K562 (cell line): Measurements from ENCODE around the gene DAD1. TPM values are rescaled to one million over a fixed set of nuclear protein-coding genes. Genes with fewer than 3 reads are reported as not detected.

Experiments used
- ATAC-seq: fragments of 200-7000 bp; cut with Tn5 transposase; 3 replicates; pipeline ENCODE4 v1.9.1; 2020; ENCODE audit warnings: moderate library complexity
- BruUV-seq: library from RNA; stranded (reverse); fragments of 400-500 nt; replicated peaks from 2 replicates; lab custom pipeline; 2021; lab: Mats Ljungman, UMichigan
- CTCF ChIA-PET: fragments of 300-600 bp; formaldehyde crosslinking; extraction: SDS; loops from one replicate; lab custom pipeline; 2021; ENCODE audit warnings: low intra/inter-chr PET ratio; lab: Yijun Ruan, JAX
- POLR2A ChIA-PET: fragments of 300-600, 350-650 bp; sonication (Branson Sonifier 250); formaldehyde crosslinking; extraction: SDS; loops from one replicate; lab custom pipeline; 2021; ENCODE audit warnings: antibody characterized with exemption, inconsistent platforms; lab: Yijun Ruan, JAX
- DNase-seq, 4 experiments: peaks; one replicate each; pipeline versions ENCODE4 v3.0.0 to v3.0.0-alpha.2; 2011 to 2018; ENCODE audit warnings: low spot score in 3 of 4, mixed read lengths in 3 of 4; ENCODE audit errors: extremely low read depth in 1 of 4
- FAIRE-seq: peaks from 2 replicates; lab custom pipeline; 2011; peaks lifted over from hg19 to GRCh38; lab: Jason Lieb, UNC
- H2AFZ ChIP-seq: 2 replicates; pipeline ENCODE4 v1.6.0; 2011; ENCODE audit warnings: low read depth, low read length, control low read depth, inconsistent platforms
- H3K27ac ChIP-seq: fragments of 200-600 bp; 3 replicates; pipeline ENCODE4 v1.8.0; 2011; ENCODE audit warnings: low read depth, mild to moderate bottlenecking, control low read depth, inconsistent platforms, low read length, moderate library complexity, mixed read lengths; ENCODE audit errors: extremely low read depth
- H3K27me3 ChIP-seq, 2 experiments: fragments of 300-600 bp in 1 of 2; 2 replicates in 1 of 2; 3 replicates in 1 of 2; pipeline versions ENCODE4 v1.6.0 to v1.8.0; 2011; ENCODE audit warnings: inconsistent platforms in 2 of 2, low read length in 2 of 2, mild to moderate bottlenecking in 1 of 2, mixed read lengths in 1 of 2, moderate library complexity in 1 of 2; ENCODE audit not compliant: control insufficient read depth in 2 of 2, insufficient read depth in 2 of 2
- H3K36me3 ChIP-seq: fragments of 300-600 bp; 3 replicates; pipeline ENCODE4 v1.8.0; 2011; ENCODE audit warnings: mild to moderate bottlenecking, low read length, inconsistent platforms; ENCODE audit not compliant: control insufficient read depth, insufficient read depth
- H3K4me1 ChIP-seq, 2 experiments: fragments of 200-600 bp in 1 of 2; replicated peaks in 1 of 2; 2 replicates in 1 of 2; 3 replicates in 1 of 2; pipeline versions ENCODE4 v1.5.1 to v1.8.0; 2011; ENCODE audit warnings: inconsistent platforms in 2 of 2, low read length in 2 of 2, mild to moderate bottlenecking in 1 of 2, mixed read lengths in 1 of 2, moderate library complexity in 1 of 2; ENCODE audit not compliant: control insufficient read depth in 2 of 2, insufficient read depth in 2 of 2
- H3K4me2 ChIP-seq: 2 replicates; pipeline ENCODE4 v1.6.1; 2011; ENCODE audit warnings: low read length, control low read depth, inconsistent platforms, mixed read lengths; ENCODE audit not compliant: insufficient read depth
- H3K4me3 ChIP-seq: fragments of 200-600 bp; sonication (generic), shearing (Covaris generic); 2 replicates; pipeline ENCODE4 v1.5.1; 2016; ENCODE audit warnings: control low read depth, inconsistent platforms
- H3K79me2 ChIP-seq: fragments of 200-600 bp; 3 replicates; pipeline ENCODE4 v1.8.0; 2011; ENCODE audit warnings: low read length, inconsistent platforms; ENCODE audit not compliant: control insufficient read depth, insufficient read depth
- H3K9ac ChIP-seq, 2 experiments: 2 replicates each; pipeline versions ENCODE4 v1.6.0 to v1.6.1; 2011; ENCODE audit warnings: low read depth in 2 of 2, low read length in 2 of 2, control low read depth in 1 of 2, inconsistent platforms in 1 of 2, mild to moderate bottlenecking in 1 of 2, mixed read lengths in 1 of 2; ENCODE audit not compliant: insufficient read depth in 1 of 2
- H3K9me1 ChIP-seq: one replicate; pipeline ENCODE4 v1.6.0; 2011; ENCODE audit warnings: inconsistent platforms, mild to moderate bottlenecking, low read length, moderate library complexity; ENCODE audit not compliant: control insufficient read depth, insufficient read depth
- H3K9me3 ChIP-seq: replicated peaks from 2 replicates; pipeline ENCODE4 v1.5.1; 2011; ENCODE audit warnings: low read depth, low read length, inconsistent platforms; ENCODE audit not compliant: control insufficient read depth, insufficient read depth
- H4K20me1 ChIP-seq: replicated peaks from 2 replicates; pipeline ENCODE4 v1.6.1; 2011; ENCODE audit warnings: low read length, inconsistent platforms, mixed read lengths; ENCODE audit not compliant: control insufficient read depth, insufficient read depth
- BCOR ChIP-seq: fragments of 450-650 bp; IDR thresholded peaks from 2 replicates; pipeline ENCODE4 v1.6.1; 2016
- CBFA2T2 ChIP-seq: fragments of 450-650 bp; conservative IDR thresholded peaks from 2 replicates; pipeline ENCODE4 v1.6.1; 2017; ENCODE audit warnings: mild to moderate bottlenecking
- CHD4 ChIP-seq: fragments of 200-600 bp; sonication (generic); IDR thresholded peaks from 3 replicates; pipeline ENCODE4 v1.6.1; 2012; ENCODE audit warnings: low read depth, mild to moderate bottlenecking, mixed read lengths, low read length, inconsistent platforms; ENCODE audit not compliant: insufficient read depth, insufficient replicate concordance, poor library complexity, severe bottlenecking
- EP400 ChIP-seq: fragments of 450-650 bp; IDR thresholded peaks from 2 replicates; pipeline ENCODE4 v1.6.1; 2017; ENCODE audit warnings: antibody characterized with exemption, mild to moderate bottlenecking, moderate library complexity
- HDAC1 ChIP-seq, 2 experiments: fragments of 450-650 bp; IDR thresholded peaks; 2 replicates each; pipeline ENCODE4 v1.6.1; 2016 to 2017; ENCODE audit warnings: inconsistent platforms in 1 of 2, mild to moderate bottlenecking in 1 of 2, moderate library complexity in 1 of 2
- KDM4B ChIP-seq, 2 experiments: fragments of 450-650 bp in 1 of 2; sonication (generic) in 1 of 2; IDR thresholded peaks; 2 replicates each; pipeline ENCODE4 v1.6.1; 2016 to 2017; ENCODE audit warnings: borderline replicate concordance in 2 of 2, antibody characterized with exemption in 1 of 2, low read depth in 1 of 2, mild to moderate bottlenecking in 1 of 2
- POLR2G ChIP-seq: fragments of 200-400 bp; formaldehyde crosslinking; IDR thresholded peaks from 2 replicates; pipeline ENCODE4 v1.6.1; 2017; ENCODE audit warnings: low read depth, mild to moderate bottlenecking, antibody characterized with exemption, low read length, moderate library complexity
- RBM15 ChIP-seq: fragments of 200-400 bp; formaldehyde crosslinking; IDR thresholded peaks from 2 replicates; pipeline ENCODE4 v1.6.1; 2018; ENCODE audit warnings: mild to moderate bottlenecking, low read length, moderate library complexity; ENCODE audit not compliant: insufficient read depth
- STAT5B ChIP-seq: fragments of 250-450 bp; sonication (Bioruptor Pico); IDR thresholded peaks from 2 replicates; pipeline ENCODE4 v1.8.0; 2021; ENCODE audit warnings: mild to moderate bottlenecking, inconsistent platforms
- TFAM ChIP-seq: fragments of 250-450 bp; sonication (Bioruptor Pico); conservative IDR thresholded peaks from 2 replicates; pipeline ENCODE4 v1.5.0; 2021; ENCODE audit warnings: mild to moderate bottlenecking, moderate library complexity
- WHSC1 ChIP-seq: IDR thresholded peaks from one replicate; pipeline ENCODE4 v1.6.1; 2012; ENCODE audit warnings: low read length, control low read depth, inconsistent platforms
- ZNF12 ChIP-seq: sonication (generic); formaldehyde crosslinking; IDR thresholded peaks from 2 replicates; pipeline ENCODE4 v1.4.0; 2020; ENCODE audit warnings: mild to moderate bottlenecking, missing genetic modification reagents
- ZNF583 ChIP-seq: fragments of 250-450 bp; sonication (Bioruptor Pico); IDR thresholded peaks from 2 replicates; pipeline ENCODE4 v1.4.0; 2020
- WGBS: fragments of 100-300 bp; shearing (Covaris generic); methylation state at CpG from one replicate; pipeline ENCODE4 v1.1.6; 2016; ENCODE audit warnings: low coverage, mixed read lengths; ENCODE audit not compliant: insufficient coverage; ENCODE audit errors: missing lambda C conversion rate; 5-methylcytosine and 5-hydroxymethylcytosine counted together
- in situ Hi-C: fragments of 300-500 bp; cut with MboI; formaldehyde crosslinking; loops from 4 replicates; pipeline ENCODE4 v1.15.0; 2018; ENCODE audit warnings: inconsistent platforms, mixed read lengths
- intact Hi-C: fragments of 100-400 bp; cut with micrococcal nuclease; formaldehyde crosslinking; loops from 2 replicates; pipeline ENCODE4 v1.14.2; 2022
- polyA plus RNA-seq, 8 experiments: library from polyadenylated mRNA; depleted of rRNA in 4 of 8; stranded (reverse) in 5 of 8; unstranded in 3 of 8; fragments of >200 nt; fragmentation: Nextera tagmentation in 2 of 8; fragmentation: Illumina TruSeq in 1 of 8; extraction: Ambion mirVana in 2 of 8; extraction: Trizol in 1 of 8; gene quantifications; 2 replicates each; pipeline versions ENCODE4 v1.2.1 to v1.2.3, GENCODE V29; 2011 to 2014; ENCODE audit warnings: inconsistent platforms in 1 of 8, missing spikeins in 1 of 8
- total RNA-seq, 7 experiments: library from RNA; depleted of rRNA in 6 of 7; stranded (reverse); fragments of >200 nt in 6 of 7; fragmentation: Illumina TruSeq in 2 of 7; extraction: Trizol in 2 of 7; gene quantifications; 2 replicates each; pipeline versions ENCODE4 v1.2.1 to v1.2.3, GENCODE V29; 2011 to 2021; ENCODE audit warnings: low replicate concordance in 1 of 7
- TF ChIP-seq, protein P1 (sequence below), 3 experiments: fragments of 200-800 bp in 1 of 3; sonication (Bioruptor generic) in 1 of 3; sonication (generic) in 1 of 3; formaldehyde crosslinking in 1 of 3; IDR thresholded peaks; 2 replicates each; pipeline versions ENCODE4 v1.6.1 to v1.8.0; 2016 to 2022; ENCODE audit warnings: mild to moderate bottlenecking in 2 of 3, missing compliant biosample characterization in 2 of 3, missing genetic modification characterization in 2 of 3, missing genetic modification reagents in 1 of 3
- TF ChIP-seq, protein P2 (sequence below): sonication (generic); formaldehyde crosslinking; IDR thresholded peaks from 2 replicates; pipeline ENCODE4 v1.9.0; 2022; ENCODE audit warnings: mild to moderate bottlenecking, missing genetic modification reagents
- TF ChIP-seq, protein P3 (sequence below): sonication (generic); formaldehyde crosslinking; IDR thresholded peaks from 2 replicates; pipeline ENCODE4 v1.8.1; 2022; ENCODE audit warnings: missing genetic modification reagents
- TF ChIP-seq, protein P4 (sequence below): fragments of 250-450 bp; sonication (Bioruptor Pico); IDR thresholded peaks from 2 replicates; pipeline ENCODE4 v1.8.0; 2021; ENCODE audit warnings: borderline replicate concordance, mild to moderate bottlenecking, moderate library complexity; ENCODE audit not compliant: poor library complexity, severe bottlenecking

DAD1 gene
- total and polyA plus RNA-seq, 9 of the 15 experiments (the other 6 are each of a cell fraction or from before 2014, with no cell fraction given), result 104 to 617 (median 222) TPM

DNA sequence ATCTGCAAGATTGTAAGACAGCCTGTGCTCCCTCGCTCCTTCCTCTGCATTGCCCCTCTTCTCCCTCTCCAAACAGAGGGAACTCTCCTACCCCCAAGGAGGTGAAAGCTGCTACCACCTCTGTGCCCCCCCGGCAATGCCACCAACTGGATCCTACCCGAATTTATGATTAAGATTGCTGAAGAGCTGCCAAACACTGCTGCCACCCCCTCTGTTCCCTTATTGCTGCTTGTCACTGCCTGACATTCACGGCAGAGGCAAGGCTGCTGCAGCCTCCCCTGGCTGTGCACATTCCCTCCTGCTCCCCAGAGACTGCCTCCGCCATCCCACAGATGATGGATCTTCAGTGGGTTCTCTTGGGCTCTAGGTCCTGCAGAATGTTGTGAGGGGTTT lies 37.4 kb downstream of the DAD1 start (continued):
- TF ChIP-seq POLR2G (no peak), ZNF583 (no peak)

DNA sequence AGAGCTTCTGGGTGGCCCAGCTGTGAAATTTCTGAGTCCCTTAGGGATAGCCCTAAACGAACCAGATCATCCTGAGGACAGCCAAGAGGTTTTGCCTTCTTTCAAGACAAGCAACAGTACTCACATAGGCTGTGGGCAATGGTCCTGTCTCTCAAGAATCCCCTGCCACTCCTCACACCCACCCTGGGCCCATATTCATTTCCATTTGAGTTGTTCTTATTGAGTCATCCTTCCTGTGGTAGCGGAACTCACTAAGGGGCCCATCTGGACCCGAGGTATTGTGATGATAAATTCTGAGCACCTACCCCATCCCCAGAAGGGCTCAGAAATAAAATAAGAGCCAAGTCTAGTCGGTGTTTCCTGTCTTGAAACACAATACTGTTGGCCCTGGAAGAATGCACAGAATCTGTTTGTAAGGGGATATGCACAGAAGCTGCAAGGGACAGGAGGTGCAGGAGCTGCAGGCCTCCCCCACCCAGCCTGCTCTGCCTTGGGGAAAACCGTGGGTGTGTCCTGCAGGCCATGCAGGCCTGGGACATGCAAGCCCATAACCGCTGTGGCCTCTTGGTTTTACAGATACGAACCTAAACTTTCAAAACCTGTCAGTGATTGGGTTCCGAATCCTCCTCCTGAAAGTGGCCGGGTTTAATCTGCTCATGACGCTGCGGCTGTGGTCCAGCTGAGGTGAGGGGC lies 38.9 kb downstream of the DAD1 start:
- ChIA-PET POLR2A (interaction anchor here (0.7 kb wide), 1 partner anchor 336 kb away, joined by 3 read pairs; no protein-coding TSS in a partner anchor), CTCF (no interaction called here)
- Histone ChIP-seq H3K4me3 (no peak overlapping the region), H3K9me1 (no peaks in the 10 kb centered on the region), H3K4me1 (no peaks in the 10 kb centered on the region; a peak in 2 of 5 replicates), H2AFZ (no peak overlapping the region), H3K9me3 (no peaks in the 10 kb centered on the region), H3K9ac (no peak overlapping the region), H3K36me3 (no peaks in the 10 kb centered on the region), H3K4me2 (no peak overlapping the region), H4K20me1 (no peaks in the 10 kb centered on the region), H3K27ac (no peak overlapping the region), H3K27me3 (peaks cover 2 to 8% of the 10 kb centered on the region in 2 experiments; a peak in 3 of 5 replicates), H3K79me2 (no peaks in the 10 kb centered on the region)
- DNase-seq (peak in 1 of 4 experiments; percentile 17), ATAC-seq (no peak), FAIRE-seq (no peak)
- in situ Hi-C loops (loop anchor here (10.0 kb wide), 1 partner anchor 165 kb away; no protein-coding TSS in a partner anchor), intact Hi-C loops (loop anchor here (10.0 kb wide), 1 partner anchor 155 kb away; no protein-coding TSS in a partner anchor)
- WGBS, result 17% methylated on average over 11 of the region's 11 CpGs
- no TSS peak for BruUV-seq
- TF ChIP-seq, protein P1, sequence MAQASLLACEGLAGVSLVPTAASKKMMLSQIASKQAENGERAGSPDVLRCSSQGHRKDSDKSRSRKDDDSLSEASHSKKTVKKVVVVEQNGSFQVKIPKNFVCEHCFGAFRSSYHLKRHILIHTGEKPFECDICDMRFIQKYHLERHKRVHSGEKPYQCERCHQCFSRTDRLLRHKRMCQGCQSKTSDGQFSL (CRISPR knock-in tag; IDR thresholded peaks at IDR 0.05), result no peak
- TF ChIP-seq, protein P1 (tag; IDR thresholded peaks at IDR 0.05), result no peak
- TF ChIP-seq TFAM (CRISPR knock-in tag) (no peak), CBFA2T2 (no peak), HDAC1 (IDR thresholded peaks at IDR 0.05) (no peak), RBM15 (no peak), STAT5B (CRISPR knock-in tag) (no peak), EP400 (no peak), KDM4B (IDR thresholded peaks at IDR 0.05; ENCODE audit: borderline replicate concordance in 2 of 2, low read depth in 1 of 2) (no peak), BCOR (no peak), CHD4 (no peak), WHSC1 (no peak), ZNF12 (CRISPR knock-in tag) (no peak)
- TF ChIP-seq, protein P2, sequence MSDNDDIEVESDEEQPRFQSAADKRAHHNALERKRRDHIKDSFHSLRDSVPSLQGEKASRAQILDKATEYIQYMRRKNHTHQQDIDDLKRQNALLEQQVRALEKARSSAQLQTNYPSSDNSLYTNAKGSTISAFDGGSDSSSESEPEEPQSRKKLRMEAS (CRISPR knock-in tag), result no peak
- TF ChIP-seq, protein P3, sequence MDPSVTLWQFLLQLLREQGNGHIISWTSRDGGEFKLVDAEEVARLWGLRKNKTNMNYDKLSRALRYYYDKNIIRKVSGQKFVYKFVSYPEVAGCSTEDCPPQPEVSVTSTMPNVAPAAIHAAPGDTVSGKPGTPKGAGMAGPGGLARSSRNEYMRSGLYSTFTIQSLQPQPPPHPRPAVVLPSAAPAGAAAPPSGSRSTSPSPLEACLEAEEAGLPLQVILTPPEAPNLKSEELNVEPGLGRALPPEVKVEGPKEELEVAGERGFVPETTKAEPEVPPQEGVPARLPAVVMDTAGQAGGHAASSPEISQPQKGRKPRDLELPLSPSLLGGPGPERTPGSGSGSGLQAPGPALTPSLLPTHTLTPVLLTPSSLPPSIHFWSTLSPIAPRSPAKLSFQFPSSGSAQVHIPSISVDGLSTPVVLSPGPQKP, result no peak
- TF ChIP-seq, protein P4, sequence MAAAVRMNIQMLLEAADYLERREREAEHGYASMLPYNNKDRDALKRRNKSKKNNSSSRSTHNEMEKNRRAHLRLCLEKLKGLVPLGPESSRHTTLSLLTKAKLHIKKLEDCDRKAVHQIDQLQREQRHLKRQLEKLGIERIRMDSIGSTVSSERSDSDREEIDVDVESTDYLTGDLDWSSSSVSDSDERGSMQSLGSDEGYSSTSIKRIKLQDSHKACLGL (CRISPR knock-in tag), result no peak
